Posterior vena cava (tissue), 2 donors: ENCODE data around the gene LRRC28. TPM values are rescaled to one million over a fixed set of nuclear protein-coding genes. Genes with fewer than 3 reads are reported as not detected.

Experiments used
- DNase-seq: peaks from one replicate; pipeline ENCODE4 v3.0.0-alpha.2; 2020; ENCODE audit warnings: low spot score
- intact Hi-C, 2 donors: fragments of 100-400 bp; cut with DNase I; formaldehyde crosslinking; loops; one replicate each; pipeline versions ENCODE4 v1.14.1 to v1.14.2; 2022 to 2023
- total RNA-seq, 2 donors: library from RNA; stranded (reverse); fragmentation: NEBNext Ultra II Directional; extraction: Animal tissue kit (Norgen Biotek cat#: 25700); gene quantifications; one replicate each; pipeline ENCODE4 v1.2.1, GENCODE V29; 2021
- donor health status: DM: yes; HTN: yes; CAD: no.
- donor health status: DM: yes; HTN: yes; CAD: no.

The LRRC28 gene
- total RNA-seq, 2 donors from 2014 or later, result 14.6 to 19.8 TPM

GRCh38 chr15:99424131-99424571 lies 172.9 kb downstream of the LRRC28 start:
- peak; percentile 70 for DNase-seq
- intact Hi-C loops, result loop anchor here in 1 of 2 donors (5.0 kb wide), 1 partner anchor 1608 kb away; no protein-coding TSS in a partner anchor

DNA sequence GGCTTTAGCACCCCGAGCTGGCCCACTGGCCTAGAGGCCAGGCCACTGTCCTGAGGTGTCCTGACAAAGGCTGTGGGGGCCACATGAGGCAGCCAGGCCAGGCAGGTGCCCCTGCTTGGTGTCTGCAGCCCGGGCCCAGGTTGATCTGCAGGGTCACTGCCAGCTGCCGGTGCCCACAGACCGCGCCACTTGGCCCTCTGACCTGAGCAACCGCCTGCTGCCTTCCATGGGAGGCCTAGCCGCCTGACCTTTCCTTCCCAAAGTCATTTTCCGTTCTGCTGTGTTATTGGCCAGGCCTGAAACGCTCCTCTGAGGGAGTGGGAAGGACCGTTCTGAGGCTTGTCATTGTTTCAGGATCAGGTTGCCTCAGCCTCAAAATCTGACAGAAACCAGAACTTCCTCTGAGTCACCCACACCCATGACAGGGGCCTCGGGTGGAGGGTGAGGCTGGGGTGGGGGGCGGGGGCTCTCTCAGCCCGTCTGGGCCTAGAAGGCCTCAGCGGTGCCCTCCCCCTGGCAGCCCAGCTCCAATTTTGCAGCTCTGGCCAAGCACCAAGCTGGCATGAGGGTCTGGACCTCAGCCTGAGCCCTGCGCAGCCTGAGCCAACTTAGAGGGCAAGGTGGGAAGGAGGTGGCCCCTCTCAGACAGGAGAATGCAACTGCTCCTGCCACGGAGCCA lies 173.8 kb downstream of the LRRC28 start:
- intact Hi-C loops, result loop anchor here in 1 of 2 donors (5.0 kb wide), 1 partner anchor 1607 kb away; no protein-coding TSS in a partner anchor
- DNase-seq, result peak; percentile 82

- peak; percentile 63 for DNase-seq
- intact Hi-C loops, result no loop called here
Observed at GRCh38 chr15:99425657-99426301, 174.5 kb downstream of the LRRC28 start.

GRCh38 chr15:99426431-99427105 lies 175.3 kb downstream of the LRRC28 start:
- peak; percentile 69 for DNase-seq
- intact Hi-C loops, result no loop called here

- peak; percentile 13 for DNase-seq
- intact Hi-C loops, result no loop called here
Observed at GRCh38 chr15:99427210-99427609, 175.9 kb downstream of the LRRC28 start.

- intact Hi-C loops, result no loop called here
- DNase-seq, result peak; percentile 34
Observed at GRCh38 chr15:99427668-99428361, 176.5 kb downstream of the LRRC28 start.

- DNase-seq, result peak; percentile 36
- intact Hi-C loops, result no loop called here
Observed at GRCh38 chr15:99429681-99430081, 178.4 kb downstream of the LRRC28 start.

GRCh38 chr15:99430881-99431401 lies 179.7 kb downstream of the LRRC28 start:
- intact Hi-C loops, result no loop called here

DNA sequence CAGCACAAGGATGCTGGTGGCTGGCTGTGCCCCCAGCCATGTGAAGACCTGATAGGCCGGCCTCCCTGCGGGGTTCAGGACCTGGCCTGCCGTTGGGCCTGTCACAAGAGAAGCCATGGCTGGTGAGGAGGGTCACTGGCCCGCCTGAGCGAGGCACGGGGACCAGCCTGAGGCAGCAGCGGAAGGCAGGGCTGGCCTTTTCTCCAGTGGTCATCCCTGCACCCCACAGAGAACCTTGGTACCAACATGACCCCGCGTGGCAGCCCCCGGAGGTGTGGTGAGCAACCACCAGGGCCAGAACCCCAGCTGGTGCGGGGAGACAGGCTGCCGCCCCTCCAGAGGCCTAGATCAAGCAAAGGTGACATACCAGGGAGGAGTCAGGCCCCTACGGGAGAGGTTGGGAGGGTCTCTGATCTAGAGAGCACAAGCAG lies 180.4 kb downstream of the LRRC28 start:
- intact Hi-C loops, result no loop called here
- DNase-seq, result peak; percentile 72

More at GRCh38 chr15:99430881-99431401, 179.7 kb downstream of the LRRC28 start:
- peak; percentile 62 for DNase-seq

GRCh38 chr15:99432271-99433025 lies 181.2 kb downstream of the LRRC28 start:
- intact Hi-C loops, result no loop called here
- DNase-seq, result peak; percentile 59

- intact Hi-C loops, result no loop called here
- DNase-seq, result peak; percentile 57
Observed at GRCh38 chr15:99433026-99433756, 181.9 kb downstream of the LRRC28 start.

DNA sequence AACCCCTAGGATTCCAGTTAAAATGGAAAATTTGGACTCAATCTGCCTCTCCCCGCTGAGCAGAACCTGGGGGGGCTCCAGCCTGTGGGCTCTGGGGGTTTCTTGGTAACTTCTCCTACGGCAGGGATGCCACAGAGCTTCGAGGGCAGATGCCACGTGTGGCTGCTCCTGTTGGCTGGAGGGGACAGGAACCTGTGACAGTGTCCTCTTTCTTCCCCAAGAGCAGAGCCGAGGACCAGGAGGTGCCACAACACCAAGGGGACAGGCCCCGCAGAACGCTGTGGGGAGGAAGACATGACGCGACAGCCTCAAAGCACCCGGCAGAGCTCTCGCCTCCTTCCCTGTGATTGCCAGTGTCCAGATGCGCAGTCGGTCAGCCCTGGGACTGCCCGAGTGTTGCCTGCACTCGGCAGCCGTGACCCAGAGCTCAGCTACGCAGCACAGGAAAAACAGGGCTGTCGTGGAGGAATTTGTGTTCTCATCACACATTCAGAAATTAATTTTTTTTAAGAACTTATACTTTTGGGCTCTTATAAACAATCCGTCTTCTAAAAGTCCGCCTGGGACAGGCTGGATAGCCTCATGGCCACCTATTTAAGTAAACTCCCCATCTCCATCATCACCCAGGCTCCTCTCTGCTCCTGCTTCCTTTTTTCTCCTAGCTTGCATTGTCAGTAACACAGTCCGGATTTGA lies 182.6 kb downstream of the LRRC28 start:
- DNase-seq, result peak; percentile 38
- intact Hi-C loops, result no loop called here

GRCh38 chr15:99434506-99435112 lies 183.3 kb downstream of the LRRC28 start:
- peak; percentile 43 for DNase-seq

GRCh38 chr15:99435113-99435695 lies 183.9 kb downstream of the LRRC28 start:
- intact Hi-C loops, result no loop called here
- peak; percentile 75 for DNase-seq

More at GRCh38 chr15:99434506-99435112, 183.3 kb downstream of the LRRC28 start:
- intact Hi-C loops, result no loop called here

GRCh38 chr15:99435877-99436541 lies 184.7 kb downstream of the LRRC28 start:
- no peak for DNase-seq
- intact Hi-C loops, result no loop called here
